ENCODE results near the gene CRYBG1. TPM values are rescaled to one million over a fixed set of nuclear protein-coding genes. Genes with fewer than 3 reads are reported as not detected.

The CRYBG1 gene
- total RNA-seq, 4 donors from 2014 or later, result 102 to 127 (median 125) TPM

GRCh38 chr6:106381223-106381622, 20.7 kb downstream of the CRYBG1 start:
- no peak for TF ChIP-seq CTCF (IDR thresholded peaks at IDR 0.05)
- no peak for TF ChIP-seq POLR2A (IDR thresholded peaks at IDR 0.05)
- DNase-seq (ENCODE audit: low spot score in 2 of 2), result no peak
- 39 to 74% methylated on average over 1 of the region's 1 CpG for WGBS, 2 donors
- intact Hi-C loops (cut with DNase I; ENCODE audit: low total_unique reads), result no loop called here
- H3K4me3 ChIP-seq (ENCODE audit: low read depth, poor library complexity, severe bottlenecking), result no peak overlapping the region

- no peak overlapping the region for H3K4me3 ChIP-seq (ENCODE audit: low read depth, poor library complexity, severe bottlenecking)
- no peak for DNase-seq (ENCODE audit: low spot score in 2 of 2)
- 19 to 39% methylated on average over 1 of the region's 1 CpG for WGBS, 2 donors
- intact Hi-C loops (cut with DNase I; ENCODE audit: low total_unique reads), result no loop called here
- TF ChIP-seq POLR2A (IDR thresholded peaks at IDR 0.05) (no peak), CTCF (IDR thresholded peaks at IDR 0.05) (no peak)
Observed at GRCh38 chr6:106381881-106382280, 21.4 kb downstream of the CRYBG1 start.

GRCh38 chr6:106383573-106383972, 23.1 kb downstream of the CRYBG1 start:
- intact Hi-C loops (cut with DNase I; ENCODE audit: low total_unique reads), result no loop called here
- DNase-seq (ENCODE audit: low spot score in 2 of 2), result no peak
- TF ChIP-seq CTCF (IDR thresholded peaks at IDR 0.05), result no peak
- TF ChIP-seq POLR2A (IDR thresholded peaks at IDR 0.05), result no peak
- H3K4me3 ChIP-seq (ENCODE audit: low read depth, poor library complexity, severe bottlenecking), result no peak overlapping the region
- WGBS, 2 donors, result 40 to 63% methylated on average over 2 of the region's 2 CpGs

GRCh38 chr6:106385530-106385929, 25.0 kb downstream of the CRYBG1 start:
- H3K4me3 ChIP-seq (ENCODE audit: low read depth, poor library complexity, severe bottlenecking), result no peak overlapping the region
- 79 to 85% methylated on average over 6 of the region's 6 CpGs for WGBS, 2 donors
- no peak for DNase-seq (ENCODE audit: low spot score in 2 of 2)
- TF ChIP-seq CTCF (IDR thresholded peaks at IDR 0.05), result no peak
- no peak for TF ChIP-seq POLR2A (IDR thresholded peaks at IDR 0.05)
- intact Hi-C loops (cut with DNase I; ENCODE audit: low total_unique reads), result no loop called here

GRCh38 chr6:106387875-106388274, 27.4 kb downstream of the CRYBG1 start:
- no peak overlapping the region for H3K4me3 ChIP-seq (ENCODE audit: low read depth, poor library complexity, severe bottlenecking)
- TF ChIP-seq CTCF (IDR thresholded peaks at IDR 0.05) (no peak), POLR2A (IDR thresholded peaks at IDR 0.05) (no peak)
- WGBS, 2 donors, result 77 to 82% methylated on average over 3 of the region's 3 CpGs
- DNase-seq (ENCODE audit: low spot score in 2 of 2), result no peak
- intact Hi-C loops (cut with DNase I; ENCODE audit: low total_unique reads), result no loop called here

- H3K4me3 ChIP-seq (ENCODE audit: low read depth, poor library complexity, severe bottlenecking), result no peak overlapping the region
- DNase-seq (ENCODE audit: low spot score in 2 of 2), result no peak
- intact Hi-C loops (cut with DNase I; ENCODE audit: low total_unique reads), result loop anchor here (1.0 kb wide), 1 partner anchor 22 kb away; no protein-coding TSS in a partner anchor
- TF ChIP-seq CTCF (IDR thresholded peaks at IDR 0.05) (no peak), POLR2A (IDR thresholded peaks at IDR 0.05) (no peak)
- WGBS, 2 donors, result 51 to 53% methylated on average over 1 of the region's 1 CpG
Observed at GRCh38 chr6:106390088-106390487, 29.6 kb downstream of the CRYBG1 start.

Data from lower leg skin (tissue), 4 donors.